HG03469 (cell line): ENCODE results near the gene TSPYL4.
A peak's percentile ranks its signal among the peaks of the same experiment; 100 is the strongest.

Source experiments
- ATAC-seq: cut with Tn5 transposase; IDR thresholded peaks from one replicate; pipeline ENCODE4 v1.9.1; 2021; ENCODE audit warnings: mild to moderate bottlenecking, moderate library complexity, moderate number of reproducible peaks; ENCODE audit not compliant: unreplicated experiment

The TSPYL4 gene

GRCh38 chr6:116229287-116229913 lies 24.5 kb downstream of the TSPYL4 start:
- no peak for ATAC-seq

GRCh38 chr6:116223355-116223754 lies 30.5 kb downstream of the TSPYL4 start:
- no peak for ATAC-seq

- ATAC-seq, result no peak
These were observed 32.0 kb downstream of the TSPYL4 start for GRCh38 chr6:116221911-116222310.

GRCh38 chr6:116221067-116221466 lies 32.8 kb downstream of the TSPYL4 start:
- no peak for ATAC-seq

- no peak for ATAC-seq
These were observed 35.0 kb downstream of the TSPYL4 start for GRCh38 chr6:116218866-116219265.

- ATAC-seq, result no peak
These were observed 35.7 kb downstream of the TSPYL4 start for GRCh38 chr6:116218172-116218633.

- ATAC-seq, result peak; percentile 50
These were observed 36.8 kb downstream of the TSPYL4 start for GRCh38 chr6:116217069-116217468.

GRCh38 chr6:116215414-116215813 lies 38.5 kb downstream of the TSPYL4 start:
- ATAC-seq, result no peak

- ATAC-seq, result no peak
These were observed 39.2 kb downstream of the TSPYL4 start for GRCh38 chr6:116214681-116215080.

GRCh38 chr6:116210750-116211425 lies 43.0 kb downstream of the TSPYL4 start:
- ATAC-seq, result no peak

- no peak for ATAC-seq
These were observed 43.6 kb downstream of the TSPYL4 start for GRCh38 chr6:116210316-116210715.

GRCh38 chr6:116208056-116208785 lies 45.7 kb downstream of the TSPYL4 start:
- ATAC-seq, result no peak

GRCh38 chr6:116206231-116206903 lies 47.5 kb downstream of the TSPYL4 start:
- no peak for ATAC-seq

GRCh38 chr6:116205281-116205680 lies 48.6 kb downstream of the TSPYL4 start:
- no peak for ATAC-seq

GRCh38 chr6:116201538-116201937 lies 52.3 kb downstream of the TSPYL4 start:
- ATAC-seq, result no peak

GRCh38 chr6:116200619-116201249 lies 53.1 kb downstream of the TSPYL4 start:
- no peak for ATAC-seq
